Endometrial microvascular endothelial cells (primary cell): ENCODE data around the gene VPS51. TPM values are rescaled to one million over a fixed set of nuclear protein-coding genes. Genes with fewer than 3 reads are reported as not detected.
"Not testable (repeated sequence)": the region's sequence is repeated elsewhere in the genome, so short reads cannot be mapped to it uniquely, and the experiment has no call there.

ENCODE experiments used
- in situ Hi-C: cut with HindIII; loops from 2 replicates; pipeline ENCODE4 v1.10.0; 2017; ENCODE audit warnings: low sequenced_read_pairs, low pct_unique_long_range_greater_than_20kb; ENCODE audit errors: inconsistent ontology term
- total RNA-seq: library from RNA; depleted of rRNA; stranded (reverse); fragments of >200 nt; gene quantifications from one replicate; pipeline ENCODE4 v1.2.3, GENCODE V29; 2015; ENCODE audit errors: inconsistent ontology term

VPS51 gene
- total RNA-seq, 1 donor from 2014 or later = 219 TPM

GRCh38 chr11:65150131-65150508 lies 54.1 kb downstream of the VPS51 start:
- in situ Hi-C loops = not testable (repeated sequence)

- in situ Hi-C loops = no loop called here
These were observed 54.7 kb downstream of the VPS51 start for GRCh38 chr11:65150509-65151299.

- in situ Hi-C loops = no loop called here
These were observed 55.4 kb downstream of the VPS51 start for GRCh38 chr11:65151331-65151899.

GRCh38 chr11:65152122-65152521 lies 56.1 kb downstream of the VPS51 start:
- in situ Hi-C loops = no loop called here

- in situ Hi-C loops = no loop called here
These were observed 60.2 kb downstream of the VPS51 start for GRCh38 chr11:65156256-65156655.

GRCh38 chr11:65156926-65157325 lies 60.9 kb downstream of the VPS51 start:
- in situ Hi-C loops = no loop called here

- in situ Hi-C loops = no loop called here
These were observed 61.3 kb downstream of the VPS51 start for GRCh38 chr11:65157336-65157735.

- in situ Hi-C loops = no loop called here
These were observed 63.0 kb downstream of the VPS51 start for GRCh38 chr11:65159012-65159411.

GRCh38 chr11:65160643-65161042 lies 64.6 kb downstream of the VPS51 start:
- in situ Hi-C loops = no loop called here

Other genes starting within 250 kb of the VPS51 start
- 202 TPM for gene EHD1, start 217.6 kb upstream of the VPS51 start, total RNA-seq
- gene ATG2A, start 179.0 kb upstream of the VPS51 start, total RNA-seq = 26.2 TPM
- gene PPP2R5B, start 171.5 kb upstream of the VPS51 start, total RNA-seq = 26.5 TPM
- not detected for gene GPHA2, start 160.3 kb upstream of the VPS51 start, total RNA-seq
- gene MAJIN, start 124.1 kb upstream of the VPS51 start, total RNA-seq = not detected
- gene BATF2, start 99.2 kb upstream of the VPS51 start, total RNA-seq = 2.8 TPM
- 92.0 TPM for gene ARL2, start 82.1 kb upstream of the VPS51 start, total RNA-seq
- 17.7 TPM for gene SNX15, start 68.8 kb upstream of the VPS51 start, total RNA-seq
- gene SAC3D1, start 55.0 kb upstream of the VPS51 start, total RNA-seq = 17.8 TPM
- 13.3 TPM for gene NAALADL1, start 37.7 kb upstream of the VPS51 start, total RNA-seq
- 38.7 TPM for gene CDCA5, start 12.2 kb upstream of the VPS51 start, total RNA-seq
- 33.8 TPM for gene ZFPL1, start 12.0 kb upstream of the VPS51 start, total RNA-seq
- gene TM7SF2, start 15.7 kb downstream of the VPS51 start, total RNA-seq = 16.6 TPM
- gene ZNHIT2, start 21.5 kb downstream of the VPS51 start, total RNA-seq = 16.1 TPM
- gene FAU, start 25.9 kb downstream of the VPS51 start, total RNA-seq = 393 TPM
- 56.2 TPM for gene MRPL49, start 26.1 kb downstream of the VPS51 start, total RNA-seq
- gene SYVN1, start 38.3 kb downstream of the VPS51 start, total RNA-seq = 33.2 TPM
- gene SPDYC, start 74.0 kb downstream of the VPS51 start, total RNA-seq = not detected
- gene CAPN1, start 85.7 kb downstream of the VPS51 start, total RNA-seq = 159 TPM
- gene POLA2, start 165.7 kb downstream of the VPS51 start, total RNA-seq = 43.5 TPM
- 41.4 TPM for gene CDC42EP2, start 218.7 kb downstream of the VPS51 start, total RNA-seq
- 44.1 TPM for gene DPF2, start 237.6 kb downstream of the VPS51 start, total RNA-seq